AG09309 (cell line): ENCODE results near the gene FBXW4.

ENCODE experiments used
- DNase-seq: peaks from one replicate; pipeline ENCODE4 v3.0.0-alpha.2; 2010; ENCODE audit warnings: low read depth
- H3K4me3 ChIP-seq: 2 replicates; pipeline ENCODE4 v1.5.1; 2011; ENCODE audit warnings: mild to moderate bottlenecking, low read depth, low read length, moderate library complexity; ENCODE audit not compliant: control insufficient read depth
- CTCF ChIP-seq: IDR thresholded peaks from 2 replicates; pipeline ENCODE4 v1.5.1; 2011; ENCODE audit warnings: mild to moderate bottlenecking, low read depth, low read length, inconsistent platforms; ENCODE audit not compliant: insufficient read depth, control insufficient read depth; ENCODE audit errors: missing control alignments

Gene FBXW4

GRCh38 chr10:101562231-101562630 is 132.7 kb downstream of the FBXW4 start:
- TF ChIP-seq CTCF, result no peak
- DNase-seq, result no peak
- H3K4me3 ChIP-seq, result no peak overlapping the region

GRCh38 chr10:101561068-101561915 is 133.7 kb downstream of the FBXW4 start:
- no peak for TF ChIP-seq CTCF
- no peak for DNase-seq
- H3K4me3 ChIP-seq, result no peak overlapping the region
